ENCODE data around the gene LOXL3.
A peak's percentile ranks its signal among the peaks of the same experiment; 100 is the strongest.

LOXL3 gene

GRCh38 chr2:74553892-74554819 lies at the start of gene LOXL3, which contains the start of gene DOK1:
LOXL3 (minus strand) TSS chr2:74553942; CDS start chr2:74552634, 1,308 bp downstream.
DOK1 (plus strand) TSS chr2:74554720; CDS start chr2:74554755, 35 bp downstream.
- DNase-seq: peak; percentile 51 to 95 (median 74)
- intact Hi-C loops (cut with DNase I): no loop called here

- DNase-seq: no peak
- intact Hi-C loops (cut with DNase I): no loop called here
Measured at GRCh38 chr2:74602586-74603281, 49.0 kb upstream of the LOXL3 start.

- intact Hi-C loops (cut with DNase I): no loop called here
- no peak for DNase-seq
Measured at GRCh38 chr2:74599676-74600075, 45.9 kb upstream of the LOXL3 start.

GRCh38 chr2:74597410-74597809 lies 43.7 kb upstream of the LOXL3 start:
- intact Hi-C loops (cut with DNase I): no loop called here
- DNase-seq: no peak

GRCh38 chr2:74596584-74596983 lies 42.8 kb upstream of the LOXL3 start:
- intact Hi-C loops (cut with DNase I): no loop called here
- no peak for DNase-seq

- DNase-seq: no peak
- intact Hi-C loops (cut with DNase I): no loop called here
Measured at GRCh38 chr2:74593826-74594772, 40.4 kb upstream of the LOXL3 start.

GRCh38 chr2:74588664-74589063 lies 34.9 kb upstream of the LOXL3 start:
- intact Hi-C loops (cut with DNase I): loop anchor here (5.0 kb wide), 1 partner anchor 86 kb away; no protein-coding TSS in a partner anchor
- no peak for DNase-seq

- DNase-seq: peak in 6 of 10 donors; percentile 22 to 91 (median 52)
- intact Hi-C loops (cut with DNase I): loop anchor here (1.0 to 5.0 kb wide), 3 partner anchors 59 to 104 kb away; partner anchors contain the start of genes AUP1, HTRA2 and TTC31
Measured at GRCh38 chr2:74587664-74588277, 34.0 kb upstream of the LOXL3 start.

- DNase-seq: peak in 2 of 10 donors; percentile 16 to 73
- intact Hi-C loops (cut with DNase I): loop anchor here (2.0 to 5.0 kb wide), 2 partner anchors 57 to 83 kb away; partner anchors contain the start of genes AUP1 and HTRA2
Measured at GRCh38 chr2:74585406-74586185, 31.9 kb upstream of the LOXL3 start.

- intact Hi-C loops (cut with DNase I): no loop called here
Measured at GRCh38 chr2:74584088-74584645, 30.4 kb upstream of the LOXL3 start.

GRCh38 chr2:74583504-74583903 lies 29.8 kb upstream of the LOXL3 start:
- no peak for DNase-seq
- intact Hi-C loops (cut with DNase I): no loop called here

More at GRCh38 chr2:74584088-74584645, 30.4 kb upstream of the LOXL3 start:
- no peak for DNase-seq

- DNase-seq: no peak
Measured at GRCh38 chr2:74582184-74582583, 28.4 kb upstream of the LOXL3 start.

GRCh38 chr2:74581463-74581862 lies 27.7 kb upstream of the LOXL3 start:
- no peak for DNase-seq
- intact Hi-C loops (cut with DNase I): no loop called here

More at GRCh38 chr2:74582184-74582583, 28.4 kb upstream of the LOXL3 start:
- intact Hi-C loops (cut with DNase I): no loop called here

- intact Hi-C loops (cut with DNase I): no loop called here
- no peak for DNase-seq
Measured at GRCh38 chr2:74578408-74578807, 24.7 kb upstream of the LOXL3 start.

- no peak for DNase-seq
- intact Hi-C loops (cut with DNase I): no loop called here
Measured at GRCh38 chr2:74577448-74577847, 23.7 kb upstream of the LOXL3 start.

- DNase-seq: no peak
- intact Hi-C loops (cut with DNase I): no loop called here
Measured at GRCh38 chr2:74576863-74577229, 23.1 kb upstream of the LOXL3 start.

- intact Hi-C loops (cut with DNase I): no loop called here
- no peak for DNase-seq
Measured at GRCh38 chr2:74576211-74576862, 22.6 kb upstream of the LOXL3 start.

GRCh38 chr2:74575320-74575719 lies 21.6 kb upstream of the LOXL3 start:
- intact Hi-C loops (cut with DNase I): no loop called here
- DNase-seq: no peak

Data from posterior cingulate gyrus (tissue), 11 donors.